NCI-H146 treated with DMSO at 0.1 percent for 48 hours (cell line): ENCODE measurements around the gene CALD1.

Experiments used
- DNase-seq: peaks from one replicate; lab custom pipeline; 2025; ENCODE audit not compliant: unreplicated experiment; lab: John Stamatoyannopoulos, UW

CALD1 gene

GRCh38 chr7:134890246-134891240 lies 111.1 kb downstream of the CALD1 start:
- no peak for DNase-seq

DNA sequence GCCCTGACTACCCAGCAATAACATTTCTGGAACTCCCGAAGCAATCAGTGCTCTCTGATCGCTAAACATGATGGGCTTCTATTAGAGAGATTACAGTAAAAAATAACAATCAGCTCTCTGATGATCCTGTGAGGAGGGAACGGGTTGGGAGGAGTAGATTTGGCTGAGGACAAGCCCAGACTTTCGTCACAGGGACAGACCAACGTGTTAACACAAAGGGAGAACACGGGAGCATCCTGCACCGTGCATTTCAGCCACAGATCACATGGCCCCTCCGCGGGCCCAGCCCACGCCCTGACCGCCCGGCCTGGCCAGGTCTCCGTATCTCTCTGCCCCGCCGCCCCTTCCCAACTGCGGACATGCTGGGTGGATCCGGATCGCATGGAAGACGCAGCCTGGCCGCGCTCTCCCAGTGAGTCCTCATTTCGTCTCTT lies 111.8 kb downstream of the CALD1 start:
- DNase-seq, result no peak

DNA sequence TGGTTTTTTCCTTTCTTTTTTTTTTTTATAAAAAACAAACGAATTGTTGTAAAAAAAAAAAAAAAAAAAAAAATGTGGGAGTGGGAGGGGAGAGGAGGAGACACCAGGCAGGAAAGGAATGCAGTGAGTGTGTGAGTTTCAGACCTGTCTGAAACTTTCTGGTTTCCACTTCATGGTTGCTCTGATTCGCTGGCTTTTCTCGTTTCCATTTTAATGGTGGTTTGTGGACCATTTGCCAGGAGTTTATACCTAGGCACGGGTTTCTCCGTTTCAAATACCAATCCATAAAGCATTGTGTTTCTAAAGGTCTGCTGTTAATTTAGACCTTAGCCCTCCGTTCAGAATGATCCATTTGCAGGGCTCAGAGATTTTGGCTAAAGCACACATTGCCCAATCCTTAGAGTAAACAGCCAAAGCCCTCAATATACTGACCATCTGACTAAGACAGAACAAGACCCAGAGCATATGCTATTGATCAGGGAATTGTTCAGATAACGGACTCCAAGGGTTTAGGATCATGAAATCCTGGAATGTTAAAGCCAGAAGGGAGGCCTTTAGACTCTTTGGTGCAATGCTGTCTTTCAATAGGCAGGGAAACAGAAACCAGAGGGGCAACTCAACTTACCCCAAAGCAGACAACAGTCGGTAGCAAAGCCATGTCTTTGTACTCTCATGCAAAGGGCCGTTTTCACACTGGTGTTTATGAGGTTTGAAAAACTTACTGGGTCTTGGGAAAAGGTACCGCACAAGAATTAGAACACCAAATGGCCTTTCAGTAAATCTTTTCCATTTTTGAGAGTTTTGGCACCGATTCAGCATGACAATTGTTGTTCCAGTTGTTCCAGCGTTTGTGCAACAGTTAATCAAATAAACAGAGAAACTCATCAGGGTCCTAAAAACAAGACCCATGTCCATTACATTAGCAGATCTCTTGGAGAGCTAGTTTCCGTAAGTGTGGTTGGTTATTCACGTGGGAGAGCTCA lies 112.6 kb downstream of the CALD1 start:
- DNase-seq, result no peak

- no peak for DNase-seq
Observed at GRCh38 chr7:134892963-134893362, 113.5 kb downstream of the CALD1 start.

GRCh38 chr7:134893920-134894319 lies 114.5 kb downstream of the CALD1 start:
- DNase-seq, result no peak

- no peak for DNase-seq
Observed at GRCh38 chr7:134894928-134895327, 115.5 kb downstream of the CALD1 start.

DNA sequence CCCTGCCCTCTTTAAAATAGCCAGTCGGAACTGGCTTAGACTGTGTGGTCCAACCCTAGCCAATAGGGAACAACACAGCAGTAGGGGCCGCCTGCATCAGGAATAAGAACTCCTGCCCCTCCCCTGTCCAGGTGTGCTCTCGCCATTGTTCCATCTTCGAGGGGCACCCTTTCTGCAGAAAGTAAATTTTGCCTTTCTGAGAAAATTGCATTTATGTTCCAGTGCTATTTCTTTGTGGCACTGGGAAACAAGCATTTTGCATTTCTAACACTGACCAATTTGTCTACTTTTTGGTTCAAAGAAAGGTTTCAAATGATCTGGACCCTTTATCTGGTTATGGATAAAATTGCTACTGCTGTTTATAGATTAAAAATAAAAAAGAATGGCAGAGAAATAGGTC lies 116.6 kb downstream of the CALD1 start:
- DNase-seq, result no peak

GRCh38 chr7:134897936-134898335 lies 118.5 kb downstream of the CALD1 start:
- DNase-seq, result no peak

DNA sequence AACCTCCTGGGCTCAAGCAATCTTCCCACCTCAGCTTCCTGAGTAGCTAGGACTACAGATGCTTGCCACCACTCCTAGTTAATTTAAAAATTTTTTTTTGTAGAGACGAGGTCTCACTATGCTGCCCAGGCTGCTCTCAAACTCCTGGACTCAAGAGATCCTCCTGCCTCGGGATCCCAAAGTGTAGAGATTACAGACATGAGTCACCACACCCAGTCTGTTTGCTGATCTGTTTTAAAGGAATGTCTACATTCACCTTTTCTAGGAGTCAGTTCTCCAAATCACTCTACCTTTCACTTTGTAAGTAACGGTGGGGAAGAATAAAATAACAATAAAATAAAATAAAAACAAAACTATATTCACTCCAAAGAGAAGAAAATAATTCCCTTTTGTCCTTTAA lies 120.3 kb downstream of the CALD1 start:
- DNase-seq, result no peak

GRCh38 chr7:134900166-134900982 lies 120.9 kb downstream of the CALD1 start:
- DNase-seq, result no peak

DNA sequence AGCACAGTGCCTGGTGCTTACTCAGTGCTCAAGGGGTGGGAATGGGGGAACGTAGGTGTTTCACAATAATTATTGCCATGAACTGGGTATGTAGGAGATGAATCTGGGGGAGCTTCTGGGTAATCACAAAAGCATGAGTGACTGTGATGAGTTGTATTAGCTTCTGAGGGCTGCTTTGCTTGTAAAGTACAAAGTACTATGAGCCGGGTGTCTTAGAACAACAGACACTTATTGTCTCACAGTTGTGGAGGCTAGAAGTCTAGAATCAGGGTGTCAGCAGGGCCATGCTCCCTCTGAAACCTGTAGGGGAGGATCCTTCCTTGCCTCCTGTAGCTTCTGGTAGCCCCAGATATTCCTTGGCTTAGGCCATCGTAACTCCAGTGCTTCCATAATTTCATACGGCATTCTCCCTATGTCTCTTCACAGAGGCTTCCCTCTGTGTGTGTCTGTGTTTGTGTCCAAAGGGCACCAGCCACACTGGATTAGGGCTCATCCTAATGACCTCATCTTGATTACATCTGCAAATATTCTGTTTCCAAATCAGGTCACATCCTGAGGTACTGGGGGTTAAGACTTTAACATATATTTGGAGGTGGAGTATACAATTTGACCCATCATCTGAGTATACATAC lies 122.1 kb downstream of the CALD1 start:
- no peak for DNase-seq

DNA sequence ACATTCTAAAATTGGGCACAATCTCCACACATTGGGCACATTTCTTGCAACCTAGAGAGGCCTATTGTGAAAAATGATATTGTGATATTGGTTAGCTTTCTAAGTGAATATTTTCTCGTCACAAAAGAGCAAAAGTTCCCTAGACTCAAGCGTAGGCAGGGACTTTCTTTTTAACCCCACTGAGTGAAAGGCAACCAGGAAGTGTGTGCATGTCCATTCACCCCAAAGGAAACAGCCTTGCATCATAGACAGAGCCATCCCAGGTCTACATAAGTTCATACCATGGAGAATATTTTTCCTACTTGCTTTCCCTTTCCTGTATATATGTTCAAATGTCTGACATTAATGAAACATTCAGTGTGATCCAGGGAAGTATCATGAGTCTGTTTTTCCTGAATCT lies 122.6 kb downstream of the CALD1 start:
- DNase-seq, result no peak

DNA sequence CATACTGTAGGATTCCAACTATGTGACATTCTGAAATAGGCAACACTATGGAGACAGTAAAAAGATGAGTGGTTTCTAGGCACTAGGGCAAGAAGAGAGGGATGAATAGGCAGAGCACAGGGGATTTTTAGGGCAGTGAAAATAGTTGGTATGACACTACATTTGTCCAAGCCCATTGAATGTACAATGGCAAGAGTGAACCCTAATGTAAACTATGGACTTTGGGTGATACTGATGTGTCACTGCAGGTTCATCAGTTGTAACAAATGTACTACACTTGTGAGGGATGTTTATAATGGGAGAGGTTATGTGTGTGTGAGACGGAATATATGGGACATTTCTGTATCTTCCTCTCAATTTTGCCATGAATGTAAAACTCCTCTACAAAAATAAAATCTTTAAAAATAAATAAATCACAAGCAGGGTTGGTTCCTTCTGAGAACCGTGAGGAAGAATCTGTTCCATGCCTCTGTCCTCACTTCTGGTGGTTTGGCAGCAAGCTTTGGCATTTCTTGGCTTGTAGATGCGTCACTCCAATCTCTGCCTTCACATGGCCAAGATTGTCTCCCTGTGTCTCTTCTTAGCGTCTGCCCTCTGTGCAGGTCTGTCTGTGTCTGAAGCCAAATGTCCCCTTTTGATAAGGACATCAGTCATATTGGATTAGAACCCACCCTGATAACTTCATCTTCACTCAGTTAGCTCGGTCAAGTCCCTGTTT lies 123.8 kb downstream of the CALD1 start:
- DNase-seq, result no peak

- DNase-seq, result no peak
Observed at GRCh38 chr7:134905375-134905774, 125.9 kb downstream of the CALD1 start.

- DNase-seq, result no peak
Observed at GRCh38 chr7:134907000-134907399, 127.6 kb downstream of the CALD1 start.

GRCh38 chr7:134907639-134908038 lies 128.2 kb downstream of the CALD1 start:
- no peak for DNase-seq

DNA sequence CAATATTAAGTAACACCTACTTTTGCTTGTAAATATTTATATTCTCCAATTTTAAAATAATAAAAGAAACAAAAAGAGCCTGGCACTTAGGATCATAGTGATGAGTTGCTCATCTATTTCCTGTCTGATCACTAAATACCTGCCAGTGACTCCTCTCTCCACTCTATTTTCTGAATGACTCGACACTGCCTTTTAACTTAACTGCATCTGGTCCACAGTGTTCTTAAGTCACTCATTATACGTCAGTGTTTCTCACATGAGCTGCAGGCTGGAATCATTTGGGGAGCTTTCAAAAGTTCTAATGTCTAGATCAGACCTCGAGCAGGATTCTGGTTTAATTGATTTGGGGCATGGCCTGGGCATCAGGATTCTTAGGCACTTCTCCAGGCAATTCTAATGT lies 128.9 kb downstream of the CALD1 start:
- no peak for DNase-seq

GRCh38 chr7:134910214-134910890 lies 130.9 kb downstream of the CALD1 start:
- no peak for DNase-seq

DNA sequence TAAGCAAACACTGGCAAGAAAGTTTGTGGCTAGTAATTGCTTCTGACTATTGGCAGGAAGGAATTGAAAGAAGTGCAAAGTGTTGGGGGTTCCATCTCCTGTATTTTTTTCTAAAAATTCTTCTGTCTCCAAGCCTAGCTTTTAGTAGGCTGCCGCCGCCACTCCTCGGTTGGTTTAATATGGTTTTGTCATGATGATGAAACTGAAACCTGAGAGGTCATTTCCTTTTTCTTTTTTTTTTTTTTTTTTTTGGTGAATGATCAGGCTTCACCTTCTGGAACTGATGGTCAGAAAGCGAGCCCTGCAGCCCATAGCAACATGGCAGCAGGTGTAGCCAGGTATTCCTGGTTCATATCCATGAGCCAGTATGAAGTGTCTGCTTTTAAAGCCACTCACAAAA lies 131.5 kb downstream of the CALD1 start:
- DNase-seq, result no peak
